NCI-H69 (cell line): ENCODE results near the gene NHERF1.
A peak's percentile ranks its signal among the peaks of the same experiment; 100 is the strongest.

Experiments
- DNase-seq: peaks from one replicate; lab custom pipeline; 2025; lab: John Stamatoyannopoulos, UW

The NHERF1 gene

GRCh38 chr17:74808714-74809430 is 60.4 kb downstream of the NHERF1 start:
- peak; percentile 85 for DNase-seq

GRCh38 chr17:74810699-74811485 is 62.5 kb downstream of the NHERF1 start:
- no peak for DNase-seq

GRCh38 chr17:74812109-74813009 is 63.9 kb downstream of the NHERF1 start:
- DNase-seq = no peak

- DNase-seq = peak; percentile 38
Measured at GRCh38 chr17:74814453-74814852, 66.0 kb downstream of the NHERF1 start.

- no peak for DNase-seq
Measured at GRCh38 chr17:74815067-74815466, 66.6 kb downstream of the NHERF1 start.

GRCh38 chr17:74815550-74816370 is 67.3 kb downstream of the NHERF1 start:
- peak; percentile 41 for DNase-seq

- no peak for DNase-seq
Measured at GRCh38 chr17:74816905-74817620, 68.6 kb downstream of the NHERF1 start.

GRCh38 chr17:74818291-74818938 is 70.0 kb downstream of the NHERF1 start:
- DNase-seq = no peak
